Chondrocyte (in vitro differentiated cells): ENCODE data around the gene SLC12A3. TPM values are rescaled to one million over a fixed set of nuclear protein-coding genes. Genes with fewer than 3 reads are reported as not detected.

Experiments used
- DNase-seq: peaks from one replicate; pipeline ENCODE4 v3.0.0; 2021; ENCODE audit warnings: mixed read lengths, low spot score
- H3K27ac Mint-ChIP-seq: one replicate; pipeline ENCODE4 v1.8.0; 2021; ENCODE audit warnings: mild to moderate bottlenecking, moderate library complexity, mixed read lengths; ENCODE audit not compliant: unreplicated experiment
- H3K27me3 Mint-ChIP-seq: 2 replicates; pipeline ENCODE4 v1.8.0; 2021; ENCODE audit warnings: low read depth, mixed read lengths
- H3K36me3 Mint-ChIP-seq: 2 replicates; pipeline ENCODE4 v1.8.0; 2021; ENCODE audit warnings: low read depth, mixed read lengths
- H3K4me1 Mint-ChIP-seq: 2 replicates; pipeline ENCODE4 v1.8.0; 2021; ENCODE audit warnings: low read depth, mild to moderate bottlenecking, mixed read lengths
- H3K4me3 Mint-ChIP-seq: one replicate; pipeline ENCODE4 v1.8.0; 2021; ENCODE audit warnings: mild to moderate bottlenecking, moderate library complexity, mixed read lengths; ENCODE audit not compliant: unreplicated experiment
- H3K9me3 Mint-ChIP-seq: 2 replicates; pipeline ENCODE4 v1.8.0; 2021; ENCODE audit warnings: low read depth, mixed read lengths
- CTCF ChIP-seq: fragments of 200-600 bp; sonication (generic); IDR thresholded peaks from 2 replicates; pipeline ENCODE4 v1.5.0; 2021; ENCODE audit warnings: antibody characterized with exemption, mild to moderate bottlenecking, moderate library complexity
- total RNA-seq: library from RNA; stranded (reverse); gene quantifications from 3 replicates; pipeline ENCODE4 v1.2.1, GENCODE V29; 2021

SLC12A3 gene
- total RNA-seq, 1 donor from 2014 or later: not detected

GRCh38 chr16:56921571-56921970, 56.6 kb downstream of the SLC12A3 start:
- Mint-ChIP-seq H3K9me3 (no peaks in the 10 kb centered on the region), H3K27me3 (peaks cover 6% of the 10 kb centered on the region), H3K4me1 (peaks cover 8% of the 10 kb centered on the region), H3K4me3 (no peak overlapping the region), H3K36me3 (peaks cover 2% of the 10 kb centered on the region), H3K27ac (no peak overlapping the region)
- DNase-seq: no peak
- no peak for TF ChIP-seq CTCF

- H3K4me3 Mint-ChIP-seq: no peak overlapping the region
- H3K36me3 Mint-ChIP-seq: no peaks in the 10 kb centered on the region
- H3K9me3 Mint-ChIP-seq: no peaks in the 10 kb centered on the region
- no peak for DNase-seq
- H3K4me1 Mint-ChIP-seq: peaks cover under 1% of the 10 kb centered on the region
- peaks cover 4% of the 10 kb centered on the region for H3K27me3 Mint-ChIP-seq
- no peak for TF ChIP-seq CTCF
- H3K27ac Mint-ChIP-seq: no peak overlapping the region
Measured at GRCh38 chr16:56923481-56924091, 58.6 kb downstream of the SLC12A3 start.

- H3K27ac Mint-ChIP-seq: no peak overlapping the region
- peaks cover 8% of the 10 kb centered on the region for H3K4me1 Mint-ChIP-seq
- DNase-seq: no peak
- TF ChIP-seq CTCF: no peak
- no peaks in the 10 kb centered on the region for H3K9me3 Mint-ChIP-seq
- H3K4me3 Mint-ChIP-seq: no peak overlapping the region
- H3K36me3 Mint-ChIP-seq: peaks cover under 1% of the 10 kb centered on the region
- no peaks in the 10 kb centered on the region for H3K27me3 Mint-ChIP-seq
Measured at GRCh38 chr16:56927471-56927870, 62.5 kb downstream of the SLC12A3 start.

GRCh38 chr16:56929639-56930038, 64.6 kb downstream of the SLC12A3 start:
- H3K36me3 Mint-ChIP-seq: peaks cover 15% of the 10 kb centered on the region
- peaks cover 15% of the 10 kb centered on the region for H3K4me1 Mint-ChIP-seq
- H3K27ac Mint-ChIP-seq: no peak overlapping the region
- no peaks in the 10 kb centered on the region for H3K9me3 Mint-ChIP-seq
- no peaks in the 10 kb centered on the region for H3K27me3 Mint-ChIP-seq
- TF ChIP-seq CTCF: no peak
- H3K4me3 Mint-ChIP-seq: no peak overlapping the region
- DNase-seq: no peak

GRCh38 chr16:56930486-56931270, 65.7 kb downstream of the SLC12A3 start:
- no peak for TF ChIP-seq CTCF
- peak overlapping the region; percentile 97 for H3K4me3 Mint-ChIP-seq
- H3K27me3 Mint-ChIP-seq: no peaks in the 10 kb centered on the region
- peaks cover 25% of the 10 kb centered on the region for H3K4me1 Mint-ChIP-seq
- DNase-seq: no peak
- peaks cover 26% of the 10 kb centered on the region for H3K36me3 Mint-ChIP-seq
- no peaks in the 10 kb centered on the region for H3K9me3 Mint-ChIP-seq
- H3K27ac Mint-ChIP-seq: peak overlapping the region; percentile 99
